Smooth muscle cell (in vitro differentiated cells): ENCODE data around the gene TPSAB1. TPM values are rescaled to one million over a fixed set of nuclear protein-coding genes. Genes with fewer than 3 reads are reported as not detected.

Source experiments
- DNase-seq: peaks from one replicate; lab custom pipeline; 2025; ENCODE audit not compliant: unreplicated experiment; lab: John Stamatoyannopoulos, UW
- H2AFZ ChIP-seq: fragments of 200-600 bp; sonication (generic); 2 replicates; pipeline ENCODE4 v1.6.0; 2016; ENCODE audit warnings: antibody characterized with exemption, low read depth, mild to moderate bottlenecking
- H3F3A ChIP-seq: fragments of 200-600 bp; sonication (generic); 2 replicates; pipeline ENCODE4 v1.6.0; 2017; ENCODE audit warnings: antibody characterized with exemption, low read depth
- H3K27ac ChIP-seq: fragments of 200-600 bp; sonication (generic); 2 replicates; pipeline ENCODE4 v1.5.1; 2016; ENCODE audit warnings: low read depth, mild to moderate bottlenecking
- H3K27me3 ChIP-seq: fragments of 200-600 bp; sonication (generic); 2 replicates; pipeline ENCODE4 v1.6.1; 2016; ENCODE audit warnings: low read depth, mild to moderate bottlenecking
- H3K36me3 ChIP-seq: fragments of 200-600 bp; sonication (generic); 2 replicates; pipeline ENCODE4 v1.5.1; 2016; ENCODE audit warnings: low read depth
- H3K4me1 ChIP-seq: fragments of 200-600 bp; sonication (generic); 2 replicates; pipeline ENCODE4 v1.5.1; 2016; ENCODE audit warnings: low read depth
- H3K4me2 ChIP-seq: fragments of 200-600 bp; sonication (generic); 2 replicates; pipeline ENCODE4 v1.6.0; 2016; ENCODE audit warnings: mild to moderate bottlenecking
- H3K4me3 ChIP-seq: fragments of 200-600 bp; sonication (generic); 2 replicates; pipeline ENCODE4 v1.5.1; 2016; ENCODE audit warnings: mild to moderate bottlenecking
- H3K79me2 ChIP-seq: fragments of 200-600 bp; sonication (generic); 2 replicates; pipeline ENCODE4 v1.6.0; 2016; ENCODE audit warnings: low read depth, mild to moderate bottlenecking
- H3K9ac ChIP-seq: fragments of 200-600 bp; sonication (generic); 2 replicates; pipeline ENCODE4 v1.6.0; 2016; ENCODE audit warnings: low read depth
- H3K9me3 ChIP-seq: fragments of 200-600 bp; sonication (generic); replicated peaks from 2 replicates; pipeline ENCODE4 v1.5.1; 2016; ENCODE audit warnings: low read depth
- H4K20me1 ChIP-seq: fragments of 200-600 bp; sonication (generic); 2 replicates; pipeline ENCODE4 v1.6.0; 2016; ENCODE audit warnings: low read depth
- CTCF ChIP-seq: fragments of 200-600 bp; sonication (generic); IDR thresholded peaks from 2 replicates; pipeline ENCODE4 v1.5.1; 2017; ENCODE audit warnings: borderline replicate concordance, mild to moderate bottlenecking, antibody characterized with exemption; ENCODE audit not compliant: insufficient read depth, poor library complexity, severe bottlenecking
- WGBS: methylation state at CpG from one replicate; pipeline ENCODE4 v1.1.7; 2016; ENCODE audit warnings: low lambda C conversion rate; 5-methylcytosine and 5-hydroxymethylcytosine counted together
- polyA plus RNA-seq: library from polyadenylated mRNA; unstranded; fragments of >200 nt; fragmentation: Nextera tagmentation; extraction: Ambion mirVana; gene quantifications from 2 replicates; pipeline ENCODE4 v1.2.1, GENCODE V29; 2016
- total RNA-seq: library from RNA; depleted of rRNA; stranded (reverse); fragments of >200 nt; gene quantifications from 2 replicates; pipeline ENCODE4 v1.2.3, GENCODE V29; 2014

The TPSAB1 gene
- total and polyA plus RNA-seq, 2 experiments from 2014 or later, result not detected

DNA sequence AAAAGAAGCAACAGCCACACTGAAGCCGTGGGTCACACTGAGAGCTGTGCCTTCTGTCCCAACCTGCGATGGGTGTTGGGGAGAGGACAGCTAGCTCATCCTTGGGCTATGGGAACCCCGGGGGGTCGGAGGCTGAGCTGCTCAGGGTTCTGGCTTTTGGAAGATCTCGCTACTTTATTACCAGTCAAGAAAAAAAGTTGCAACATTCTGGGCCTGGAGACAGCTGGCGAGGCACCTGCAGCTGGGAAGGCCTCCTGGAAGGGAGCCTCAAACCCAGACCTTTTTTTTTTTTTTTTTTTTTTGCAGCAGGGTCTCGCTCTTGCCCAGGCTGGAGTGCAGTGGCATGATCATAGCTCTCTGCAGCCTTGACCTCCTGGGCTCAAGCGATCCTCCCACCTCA lies 40.3 kb downstream of the TPSAB1 start:
- no peak for TF ChIP-seq CTCF
- no peak for DNase-seq
- H3K36me3 ChIP-seq, result no peaks in the 10 kb centered on the region
- H3K9ac ChIP-seq, result no peak overlapping the region
- H3K4me1 ChIP-seq, result peaks cover 5% of the 10 kb centered on the region
- 87% methylated on average over 8 of the region's 8 CpGs for WGBS
- no peak overlapping the region for H2AFZ ChIP-seq
- H3K27ac ChIP-seq, result no peak overlapping the region
- H4K20me1 ChIP-seq, result no peaks in the 10 kb centered on the region
- H3K9me3 ChIP-seq, result no peaks in the 10 kb centered on the region
- H3K79me2 ChIP-seq, result no peaks in the 10 kb centered on the region
- no peaks in the 10 kb centered on the region for H3K27me3 ChIP-seq
- H3K4me3 ChIP-seq, result no peak overlapping the region
- no peaks in the 10 kb centered on the region for H3F3A ChIP-seq
- H3K4me2 ChIP-seq, result no peak overlapping the region

GRCh38 chr16:1281517-1281916 lies 41.0 kb downstream of the TPSAB1 start:
- Histone ChIP-seq H2AFZ (no peak overlapping the region), H3K27me3 (no peaks in the 10 kb centered on the region), H3F3A (no peaks in the 10 kb centered on the region), H3K79me2 (no peaks in the 10 kb centered on the region), H3K9me3 (no peaks in the 10 kb centered on the region), H3K4me2 (no peak overlapping the region), H3K36me3 (no peaks in the 10 kb centered on the region), H3K4me3 (no peak overlapping the region), H4K20me1 (no peaks in the 10 kb centered on the region), H3K27ac (no peak overlapping the region), H3K9ac (no peak overlapping the region), H3K4me1 (peaks cover 5% of the 10 kb centered on the region)
- no peak for TF ChIP-seq CTCF
- 94% methylated on average over 16 of the region's 16 CpGs for WGBS
- DNase-seq, result no peak

- Histone ChIP-seq H3K4me2 (no peak overlapping the region), H3K4me1 (peaks cover 5% of the 10 kb centered on the region), H3K79me2 (no peaks in the 10 kb centered on the region), H3K4me3 (no peak overlapping the region), H3K27me3 (no peaks in the 10 kb centered on the region), H3K36me3 (no peaks in the 10 kb centered on the region), H3K27ac (no peak overlapping the region), H3K9ac (no peak overlapping the region), H3K9me3 (no peaks in the 10 kb centered on the region), H4K20me1 (no peaks in the 10 kb centered on the region), H2AFZ (no peak overlapping the region), H3F3A (no peaks in the 10 kb centered on the region)
- WGBS, result 91% methylated on average over 17 of the region's 17 CpGs
- TF ChIP-seq CTCF, result no peak
- DNase-seq, result no peak
These were observed 41.9 kb downstream of the TPSAB1 start for GRCh38 chr16:1282324-1282973.

GRCh38 chr16:1283296-1283695 lies 42.8 kb downstream of the TPSAB1 start:
- DNase-seq, result no peak
- Histone ChIP-seq H3K9ac (no peak overlapping the region), H3K4me2 (no peak overlapping the region), H3K27me3 (no peaks in the 10 kb centered on the region), H3K79me2 (no peaks in the 10 kb centered on the region), H3K27ac (no peak overlapping the region), H3F3A (no peaks in the 10 kb centered on the region), H3K4me1 (peaks cover 2% of the 10 kb centered on the region), H3K36me3 (no peaks in the 10 kb centered on the region), H2AFZ (no peak overlapping the region), H3K9me3 (no peaks in the 10 kb centered on the region), H4K20me1 (no peaks in the 10 kb centered on the region), H3K4me3 (no peak overlapping the region)
- 54% methylated on average over 17 of the region's 17 CpGs for WGBS
- TF ChIP-seq CTCF, result no peak
